K562 (cell line): ENCODE data around the gene TBC1D5. TPM values are rescaled to one million over a fixed set of nuclear protein-coding genes. Genes with fewer than 3 reads are reported as not detected.

Experiments used
- BHLHE40 ChIP-seq: IDR thresholded peaks from 2 replicates; pipeline ENCODE4 v1.6.1; 2011; ENCODE audit warnings: low read length, improper control_type of control experiment
- CC2D1A ChIP-seq: fragments of 450-650 bp; IDR thresholded peaks from 2 replicates; pipeline ENCODE4 v1.6.1; 2017; ENCODE audit warnings: mild to moderate bottlenecking
- CCNT2 ChIP-seq: IDR thresholded peaks from 2 replicates; pipeline ENCODE4 v1.6.1; 2011; ENCODE audit warnings: borderline replicate concordance, low read depth, mild to moderate bottlenecking, moderate library complexity, mixed read lengths, low read length; ENCODE audit not compliant: insufficient read length; ENCODE audit errors: extremely low read depth
- HMG20B ChIP-seq: fragments of 250-450 bp; sonication (Bioruptor Pico); IDR thresholded peaks from 2 replicates; pipeline ENCODE4 v1.5.0; 2021; ENCODE audit warnings: mild to moderate bottlenecking
- JUN ChIP-seq, 2 experiments: sonication (generic) in 1 of 2; formaldehyde crosslinking in 1 of 2; IDR thresholded peaks; 2 replicates each; pipeline versions ENCODE4 v1.6.1 to v1.8.0; 2012 to 2022; ENCODE audit warnings: borderline replicate concordance in 2 of 2, mild to moderate bottlenecking in 2 of 2, improper control_type of control experiment in 1 of 2, low read depth in 1 of 2, low read length in 1 of 2, missing genetic modification reagents in 1 of 2
- LCOR ChIP-seq: sonication (generic); formaldehyde crosslinking; IDR thresholded peaks from 2 replicates; pipeline ENCODE4 v1.8.0; 2022; ENCODE audit warnings: mild to moderate bottlenecking, missing genetic modification reagents
- NCOA1 ChIP-seq: fragments of 450-650 bp; IDR thresholded peaks from 2 replicates; pipeline ENCODE4 v1.6.1; 2016; ENCODE audit warnings: low read depth
- NFRKB ChIP-seq: fragments of 450-650 bp; IDR thresholded peaks from 2 replicates; pipeline ENCODE4 v1.6.1; 2016; ENCODE audit warnings: low read depth
- RAD51 ChIP-seq: fragments of 450-650 bp; IDR thresholded peaks from 2 replicates; pipeline ENCODE4 v1.7.1; 2016; ENCODE audit warnings: low read depth, mild to moderate bottlenecking, borderline replicate concordance
- RBBP5 ChIP-seq: fragments of 200-600 bp; sonication (generic); IDR thresholded peaks from 2 replicates; pipeline ENCODE4 v1.6.1; 2012; ENCODE audit warnings: borderline replicate concordance, mild to moderate bottlenecking, low read length, control low read depth, inconsistent platforms; ENCODE audit not compliant: insufficient read depth, poor library complexity, severe bottlenecking
- RBFOX2 ChIP-seq: fragments of 200-400 bp; formaldehyde crosslinking; IDR thresholded peaks from 2 replicates; pipeline ENCODE4 v1.6.1; 2017; ENCODE audit warnings: low read depth, mild to moderate bottlenecking, low read length, moderate library complexity
- SLC30A9 ChIP-seq: fragments of 250-450 bp; sonication (Bioruptor Pico); IDR thresholded peaks from 2 replicates; pipeline ENCODE4 v1.8.0; 2022; ENCODE audit warnings: mild to moderate bottlenecking, moderate library complexity
- TEAD1 ChIP-seq, 2 experiments: fragments of 450-650 bp in 1 of 2; sonication (generic) in 1 of 2; formaldehyde crosslinking; IDR thresholded peaks; 2 replicates each; pipeline versions ENCODE4 v1.4.0 to v1.8.0; 2020 to 2022; ENCODE audit warnings: mild to moderate bottlenecking in 2 of 2, missing genetic modification reagents in 1 of 2
- ZNF41 ChIP-seq: fragments of 250-450 bp; sonication (Bioruptor Pico); conservative IDR thresholded peaks from 2 replicates; pipeline ENCODE4 v1.4.0; 2020; ENCODE audit warnings: mild to moderate bottlenecking
- ZNF764 ChIP-seq: fragments of 250-450 bp; sonication (Bioruptor Pico); IDR thresholded peaks from 2 replicates; pipeline ENCODE4 v1.4.0; 2020; ENCODE audit warnings: low read depth, mild to moderate bottlenecking, moderate library complexity
- polyA plus RNA-seq, 8 experiments: library from polyadenylated mRNA; depleted of rRNA in 4 of 8; stranded (reverse) in 5 of 8; unstranded in 3 of 8; fragments of >200 nt; fragmentation: Nextera tagmentation in 2 of 8; fragmentation: Illumina TruSeq in 1 of 8; extraction: Ambion mirVana in 2 of 8; extraction: Trizol in 1 of 8; gene quantifications; 2 replicates each; pipeline versions ENCODE4 v1.2.1 to v1.2.3, GENCODE V29; 2011 to 2014; ENCODE audit warnings: inconsistent platforms in 1 of 8, missing spikeins in 1 of 8
- total RNA-seq, 7 experiments: library from RNA; depleted of rRNA in 6 of 7; stranded (reverse); fragments of >200 nt in 6 of 7; fragmentation: Illumina TruSeq in 2 of 7; extraction: Trizol in 2 of 7; gene quantifications; 2 replicates each; pipeline versions ENCODE4 v1.2.1 to v1.2.3, GENCODE V29; 2011 to 2021; ENCODE audit warnings: low replicate concordance in 1 of 7
- TF ChIP-seq, protein P1 (sequence below): fragments of 450-650 bp; IDR thresholded peaks from 2 replicates; pipeline ENCODE4 v1.6.1; 2016; ENCODE audit warnings: mild to moderate bottlenecking, moderate library complexity

TBC1D5 gene
- total and polyA plus RNA-seq, 9 of the 15 experiments (the other 6 are each of a cell fraction or from before 2014, with no cell fraction given): 2.9 to 38.1 (median 25.6) TPM

GRCh38 chr3:17742102-17742879 lies at the start of gene TBC1D5 (continued):
- TF ChIP-seq TEAD1 (CRISPR knock-in tag; IDR thresholded peaks at IDR 0.05): peak; percentile 33 to 90; a peak in 3 of 4 replicates
- TF ChIP-seq CCNT2: peak; percentile 98
- TF ChIP-seq NFRKB: peak; percentile 87; the same call in 1 of the 2 replicates
- TF ChIP-seq SLC30A9 (CRISPR knock-in tag): no peak
- TF ChIP-seq BHLHE40: peak; percentile 99
- TF ChIP-seq JUN (IDR thresholded peaks at IDR 0.05; ENCODE audit: borderline replicate concordance, low read depth, low read length): peak; percentile 45; the same call in 1 of the 2 replicates
- TF ChIP-seq JUN (CRISPR knock-in tag; IDR thresholded peaks at IDR 0.05; ENCODE audit: borderline replicate concordance): peak; percentile 92; the same call in 1 of the 2 replicates
- TF ChIP-seq LCOR: peak; percentile 55; the same call in 1 of the 2 replicates
- peak; percentile 98 for TF ChIP-seq CC2D1A
- TF ChIP-seq, protein P1, sequence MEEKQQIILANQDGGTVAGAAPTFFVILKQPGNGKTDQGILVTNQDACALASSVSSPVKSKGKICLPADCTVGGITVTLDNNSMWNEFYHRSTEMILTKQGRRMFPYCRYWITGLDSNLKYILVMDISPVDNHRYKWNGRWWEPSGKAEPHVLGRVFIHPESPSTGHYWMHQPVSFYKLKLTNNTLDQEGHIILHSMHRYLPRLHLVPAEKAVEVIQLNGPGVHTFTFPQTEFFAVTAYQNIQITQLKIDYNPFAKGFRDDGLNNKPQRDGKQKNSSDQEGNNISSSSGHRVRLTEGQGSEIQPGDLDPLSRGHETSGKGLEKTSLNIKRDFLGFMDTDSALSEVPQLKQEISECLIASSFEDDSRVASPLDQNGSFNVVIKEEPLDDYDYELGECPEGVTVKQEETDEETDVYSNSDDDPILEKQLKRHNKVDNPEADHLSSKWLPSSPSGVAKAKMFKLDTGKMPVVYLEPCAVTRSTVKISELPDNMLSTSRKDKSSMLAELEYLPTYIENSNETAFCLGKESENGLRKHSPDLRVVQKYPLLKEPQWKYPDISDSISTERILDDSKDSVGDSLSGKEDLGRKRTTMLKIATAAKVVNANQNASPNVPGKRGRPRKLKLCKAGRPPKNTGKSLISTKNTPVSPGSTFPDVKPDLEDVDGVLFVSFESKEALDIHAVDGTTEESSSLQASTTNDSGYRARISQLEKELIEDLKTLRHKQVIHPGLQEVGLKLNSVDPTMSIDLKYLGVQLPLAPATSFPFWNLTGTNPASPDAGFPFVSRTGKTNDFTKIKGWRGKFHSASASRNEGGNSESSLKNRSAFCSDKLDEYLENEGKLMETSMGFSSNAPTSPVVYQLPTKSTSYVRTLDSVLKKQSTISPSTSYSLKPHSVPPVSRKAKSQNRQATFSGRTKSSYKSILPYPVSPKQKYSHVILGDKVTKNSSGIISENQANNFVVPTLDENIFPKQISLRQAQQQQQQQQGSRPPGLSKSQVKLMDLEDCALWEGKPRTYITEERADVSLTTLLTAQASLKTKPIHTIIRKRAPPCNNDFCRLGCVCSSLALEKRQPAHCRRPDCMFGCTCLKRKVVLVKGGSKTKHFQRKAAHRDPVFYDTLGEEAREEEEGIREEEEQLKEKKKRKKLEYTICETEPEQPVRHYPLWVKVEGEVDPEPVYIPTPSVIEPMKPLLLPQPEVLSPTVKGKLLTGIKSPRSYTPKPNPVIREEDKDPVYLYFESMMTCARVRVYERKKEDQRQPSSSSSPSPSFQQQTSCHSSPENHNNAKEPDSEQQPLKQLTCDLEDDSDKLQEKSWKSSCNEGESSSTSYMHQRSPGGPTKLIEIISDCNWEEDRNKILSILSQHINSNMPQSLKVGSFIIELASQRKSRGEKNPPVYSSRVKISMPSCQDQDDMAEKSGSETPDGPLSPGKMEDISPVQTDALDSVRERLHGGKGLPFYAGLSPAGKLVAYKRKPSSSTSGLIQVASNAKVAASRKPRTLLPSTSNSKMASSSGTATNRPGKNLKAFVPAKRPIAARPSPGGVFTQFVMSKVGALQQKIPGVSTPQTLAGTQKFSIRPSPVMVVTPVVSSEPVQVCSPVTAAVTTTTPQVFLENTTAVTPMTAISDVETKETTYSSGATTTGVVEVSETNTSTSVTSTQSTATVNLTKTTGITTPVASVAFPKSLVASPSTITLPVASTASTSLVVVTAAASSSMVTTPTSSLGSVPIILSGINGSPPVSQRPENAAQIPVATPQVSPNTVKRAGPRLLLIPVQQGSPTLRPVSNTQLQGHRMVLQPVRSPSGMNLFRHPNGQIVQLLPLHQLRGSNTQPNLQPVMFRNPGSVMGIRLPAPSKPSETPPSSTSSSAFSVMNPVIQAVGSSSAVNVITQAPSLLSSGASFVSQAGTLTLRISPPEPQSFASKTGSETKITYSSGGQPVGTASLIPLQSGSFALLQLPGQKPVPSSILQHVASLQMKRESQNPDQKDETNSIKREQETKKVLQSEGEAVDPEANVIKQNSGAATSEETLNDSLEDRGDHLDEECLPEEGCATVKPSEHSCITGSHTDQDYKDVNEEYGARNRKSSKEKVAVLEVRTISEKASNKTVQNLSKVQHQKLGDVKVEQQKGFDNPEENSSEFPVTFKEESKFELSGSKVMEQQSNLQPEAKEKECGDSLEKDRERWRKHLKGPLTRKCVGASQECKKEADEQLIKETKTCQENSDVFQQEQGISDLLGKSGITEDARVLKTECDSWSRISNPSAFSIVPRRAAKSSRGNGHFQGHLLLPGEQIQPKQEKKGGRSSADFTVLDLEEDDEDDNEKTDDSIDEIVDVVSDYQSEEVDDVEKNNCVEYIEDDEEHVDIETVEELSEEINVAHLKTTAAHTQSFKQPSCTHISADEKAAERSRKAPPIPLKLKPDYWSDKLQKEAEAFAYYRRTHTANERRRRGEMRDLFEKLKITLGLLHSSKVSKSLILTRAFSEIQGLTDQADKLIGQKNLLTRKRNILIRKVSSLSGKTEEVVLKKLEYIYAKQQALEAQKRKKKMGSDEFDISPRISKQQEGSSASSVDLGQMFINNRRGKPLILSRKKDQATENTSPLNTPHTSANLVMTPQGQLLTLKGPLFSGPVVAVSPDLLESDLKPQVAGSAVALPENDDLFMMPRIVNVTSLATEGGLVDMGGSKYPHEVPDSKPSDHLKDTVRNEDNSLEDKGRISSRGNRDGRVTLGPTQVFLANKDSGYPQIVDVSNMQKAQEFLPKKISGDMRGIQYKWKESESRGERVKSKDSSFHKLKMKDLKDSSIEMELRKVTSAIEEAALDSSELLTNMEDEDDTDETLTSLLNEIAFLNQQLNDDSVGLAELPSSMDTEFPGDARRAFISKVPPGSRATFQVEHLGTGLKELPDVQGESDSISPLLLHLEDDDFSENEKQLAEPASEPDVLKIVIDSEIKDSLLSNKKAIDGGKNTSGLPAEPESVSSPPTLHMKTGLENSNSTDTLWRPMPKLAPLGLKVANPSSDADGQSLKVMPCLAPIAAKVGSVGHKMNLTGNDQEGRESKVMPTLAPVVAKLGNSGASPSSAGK: peak; percentile 71
- TF ChIP-seq RBFOX2: peak; percentile 95
- peak; percentile 90 for TF ChIP-seq RAD51
- TF ChIP-seq HMG20B (CRISPR knock-in tag): peak; percentile 74; the same call in 1 of the 2 replicates
- peak; percentile 81 for TF ChIP-seq RBBP5
- peak; percentile 71 for TF ChIP-seq ZNF764 (CRISPR knock-in tag)
- TF ChIP-seq NCOA1: 0 out of 2 replicates have a peak, but pooled peaks have one; percentile 46
- peak; percentile 62; the same call in 1 of the 2 replicates for TF ChIP-seq ZNF41
